ENCODE data around the gene VCL. TPM values are rescaled to one million over a fixed set of nuclear protein-coding genes. Genes with fewer than 3 reads are reported as not detected.
A peak's percentile ranks its signal among the peaks of the same experiment; 100 is the strongest.
"Not testable (repeated sequence)": the region's sequence is repeated elsewhere in the genome, so short reads cannot be mapped to it uniquely, and the experiment has no call there.

VCL gene
- 100 to 1,000 TPM; 123 to 134 (median 124) TPM for polyA plus RNA-seq (ENCODE audit: insufficient read length in 4 of 4)

GRCh38 chr10:73997787-73998622 lies at the start of gene VCL:
TSS of gene VCL (plus strand) at chr10:73998116. CDS start at chr10:73998208, 92 bp downstream.
- peak; percentile 90 to 97 (median 96) for DNase-seq (ENCODE audit: low read depth in 4 of 4, low spot score in 2 of 4)

- DNase-seq (ENCODE audit: low read depth in 4 of 4, low spot score in 2 of 4) = no peak
Observed at GRCh38 chr10:73948947-73949633, 48.8 kb upstream of the VCL start.

GRCh38 chr10:73950155-73950948 lies 47.6 kb upstream of the VCL start:
- no peak for DNase-seq (ENCODE audit: low read depth in 4 of 4, low spot score in 2 of 4)

GRCh38 chr10:73953665-73954064 lies 44.3 kb upstream of the VCL start:
- no peak for DNase-seq (ENCODE audit: low read depth in 4 of 4, low spot score in 2 of 4)

GRCh38 chr10:73954737-73955136 lies 43.2 kb upstream of the VCL start:
- DNase-seq (ENCODE audit: low read depth in 4 of 4, low spot score in 2 of 4) = no peak

GRCh38 chr10:73955719-73956118 lies 42.2 kb upstream of the VCL start:
- no peak for DNase-seq (ENCODE audit: low read depth in 4 of 4, low spot score in 2 of 4)

- no peak for DNase-seq (ENCODE audit: low read depth in 4 of 4, low spot score in 2 of 4)
Observed at GRCh38 chr10:73956476-73957359, 41.2 kb upstream of the VCL start.

GRCh38 chr10:73959484-73960243 lies 38.3 kb upstream of the VCL start:
- no peak for DNase-seq (ENCODE audit: low read depth in 4 of 4, low spot score in 2 of 4)

GRCh38 chr10:73962386-73962785 lies 35.5 kb upstream of the VCL start:
- no peak for DNase-seq (ENCODE audit: low read depth in 4 of 4, low spot score in 2 of 4)

GRCh38 chr10:73963533-73963932 lies 34.4 kb upstream of the VCL start:
- DNase-seq (ENCODE audit: low read depth in 4 of 4, low spot score in 2 of 4) = not testable (repeated sequence)

- no peak for DNase-seq (ENCODE audit: low read depth in 4 of 4, low spot score in 2 of 4)
Observed at GRCh38 chr10:73964743-73965142, 33.2 kb upstream of the VCL start.

GRCh38 chr10:73965267-73965889 lies 32.5 kb upstream of the VCL start:
- DNase-seq (ENCODE audit: low read depth in 4 of 4, low spot score in 2 of 4) = not testable (repeated sequence)

GRCh38 chr10:73965890-73966768 lies 31.8 kb upstream of the VCL start:
- DNase-seq (ENCODE audit: low read depth in 4 of 4, low spot score in 2 of 4) = peak in 3 of 4 donors; percentile 46 to 77 (median 63)

- no peak for DNase-seq (ENCODE audit: low read depth in 4 of 4, low spot score in 2 of 4)
Observed at GRCh38 chr10:73967022-73967429, 30.9 kb upstream of the VCL start.

- DNase-seq (ENCODE audit: low read depth in 4 of 4, low spot score in 2 of 4) = no peak
Observed at GRCh38 chr10:73967544-73967943, 30.4 kb upstream of the VCL start.

GRCh38 chr10:73968098-73968521 lies 29.8 kb upstream of the VCL start:
- DNase-seq (ENCODE audit: low read depth in 4 of 4, low spot score in 2 of 4) = no peak

GRCh38 chr10:73969224-73969841 lies 28.6 kb upstream of the VCL start:
- no peak for DNase-seq (ENCODE audit: low read depth in 4 of 4, low spot score in 2 of 4)
